ENCODE measurements around the gene NFATC1. TPM values are rescaled to one million over a fixed set of nuclear protein-coding genes. Genes with fewer than 3 reads are reported as not detected.

NFATC1 gene
- total RNA-seq, 2 experiments from 2014 or later, result 97.2 to 98.3 TPM

- peaks cover 15% of the 10 kb centered on the region for H3K4me1 Mint-ChIP-seq (ENCODE audit: low read depth)
- H3K4me3 Mint-ChIP-seq, result no peak overlapping the region
- H3K27me3 Mint-ChIP-seq, result no peaks in the 10 kb centered on the region
- intact Hi-C loops (cut with micrococcal nuclease), result no loop called here
- DNase-seq (no peak), ATAC-seq (no peak)
- POLR2A ChIA-PET, result no interaction called here
- no peak overlapping the region for H3K27ac Mint-ChIP-seq
- no peak for TF ChIP-seq CTCF (IDR thresholded peaks at IDR 0.05)
- H3K9me3 Mint-ChIP-seq, result peaks cover 12% of the 10 kb centered on the region
- peaks cover 3% of the 10 kb centered on the region for H3K36me3 Mint-ChIP-seq (ENCODE audit: low read depth)
- CTCF ChIA-PET, result interaction anchor here (0.7 kb wide), 1 partner anchor 79 kb away, joined by 3 read pairs; no protein-coding TSS in a partner anchor
Measured at GRCh38 chr18:79576686-79577351, 181.1 kb downstream of the NFATC1 start.

GRCh38 chr18:79577451-79578395 lies 182.0 kb downstream of the NFATC1 start:
- H3K27ac Mint-ChIP-seq, result no peak overlapping the region
- ChIA-PET CTCF (interaction anchor here (0.7 kb wide), 1 partner anchor 78 kb away, joined by 3 read pairs; no protein-coding TSS in a partner anchor), POLR2A (no interaction called here)
- no peak overlapping the region for H3K4me3 Mint-ChIP-seq
- no peaks in the 10 kb centered on the region for H3K36me3 Mint-ChIP-seq (ENCODE audit: low read depth)
- H3K27me3 Mint-ChIP-seq, result no peaks in the 10 kb centered on the region
- H3K4me1 Mint-ChIP-seq (ENCODE audit: low read depth), result peaks cover 15% of the 10 kb centered on the region
- peak; percentile 51 for DNase-seq
- peak; percentile 48 for ATAC-seq
- intact Hi-C loops (cut with micrococcal nuclease), result no loop called here
- peaks cover 4% of the 10 kb centered on the region for H3K9me3 Mint-ChIP-seq
- TF ChIP-seq CTCF (IDR thresholded peaks at IDR 0.05), result no peak

- ATAC-seq, result no peak
- intact Hi-C loops (cut with micrococcal nuclease), result no loop called here
- peaks cover 15% of the 10 kb centered on the region for H3K4me1 Mint-ChIP-seq (ENCODE audit: low read depth)
- ChIA-PET CTCF (no interaction called here), POLR2A (no interaction called here)
- H3K27me3 Mint-ChIP-seq, result no peaks in the 10 kb centered on the region
- H3K4me3 Mint-ChIP-seq, result no peak overlapping the region
- H3K36me3 Mint-ChIP-seq (ENCODE audit: low read depth), result no peaks in the 10 kb centered on the region
- no peak for TF ChIP-seq CTCF (IDR thresholded peaks at IDR 0.05)
- no peak for DNase-seq
- H3K27ac Mint-ChIP-seq, result no peak overlapping the region
- no peaks in the 10 kb centered on the region for H3K9me3 Mint-ChIP-seq
Measured at GRCh38 chr18:79578396-79579260, 182.9 kb downstream of the NFATC1 start.

All from activated CD8-positive, alpha-beta T cell treated with anti-CD3 and anti-CD28 coated beads for 36 hours (primary cell).